TTC549 (cell line): Measurements from ENCODE around the gene RMI1.
"Not testable (repeated sequence)": the region's sequence is repeated elsewhere in the genome, so short reads cannot be mapped to it uniquely, and the experiment has no call there.

Experiments used
- FAIRE-seq: peaks from 2 replicates; lab custom pipeline; 2012; peaks lifted over from hg19 to GRCh38; lab: Jason Lieb, UNC

RMI1 gene

DNA sequence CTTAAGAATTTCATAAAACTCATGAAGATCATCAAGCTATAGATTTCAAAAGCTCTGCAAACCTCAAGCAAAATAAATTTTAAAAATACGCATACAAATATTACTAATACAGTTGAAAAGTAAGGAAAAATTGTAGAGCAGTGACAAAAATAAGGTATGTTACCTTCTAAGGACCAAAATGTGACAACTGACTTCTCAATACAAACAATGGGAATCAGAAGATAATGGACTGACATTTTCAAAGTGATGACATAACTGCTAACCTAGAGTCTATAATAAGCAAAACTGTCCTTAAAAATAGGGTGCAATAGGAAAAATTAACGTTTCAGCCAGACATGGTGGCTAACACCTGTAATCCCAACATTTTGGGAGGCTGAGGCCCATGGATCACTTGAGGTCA is 27.1 kb downstream of the RMI1 start:
- no peak for FAIRE-seq

DNA sequence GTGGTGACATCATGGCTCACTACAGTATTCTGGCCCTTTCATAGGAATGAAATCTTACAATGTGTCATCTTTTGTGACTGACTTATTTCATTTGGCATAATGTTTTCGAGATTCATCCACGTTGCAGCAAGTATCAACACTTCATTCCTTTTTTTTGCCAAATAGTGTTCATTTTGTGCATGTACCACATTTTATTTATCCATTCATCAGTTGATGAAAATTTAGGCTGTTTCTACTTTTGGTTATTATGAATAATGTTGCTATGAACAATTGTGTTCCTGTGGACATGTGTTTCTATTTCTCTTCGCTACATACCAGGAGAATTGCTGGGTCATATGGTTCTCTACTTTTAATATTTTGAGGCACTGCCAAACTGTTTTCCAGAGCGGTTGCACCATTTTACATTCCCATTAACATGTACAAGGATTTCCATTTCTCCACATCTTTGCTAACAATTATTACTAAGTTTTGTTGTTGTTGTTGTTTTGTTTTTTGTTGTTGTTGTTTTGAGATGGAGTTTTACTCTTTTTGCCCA is 43.5 kb downstream of the RMI1 start:
- FAIRE-seq = no peak

DNA sequence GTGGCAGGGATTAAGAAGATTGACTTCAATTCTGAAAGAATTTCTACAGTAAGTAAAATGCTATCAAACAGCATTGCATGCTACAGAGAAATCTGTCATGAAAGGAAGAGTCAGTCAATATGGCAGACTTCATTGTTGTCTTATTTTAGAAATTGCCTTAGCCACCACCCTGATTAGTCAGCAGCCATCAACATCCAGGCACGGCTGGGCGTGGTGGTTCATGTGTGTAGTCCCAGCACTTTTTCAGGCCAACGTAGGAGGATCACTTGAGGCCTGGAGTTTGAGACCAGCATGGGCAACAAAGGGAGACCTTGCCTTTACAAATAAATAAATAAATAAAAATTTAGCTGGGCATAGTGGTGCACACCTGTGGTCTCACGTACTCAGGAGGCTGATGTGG is 46.6 kb downstream of the RMI1 start:
- FAIRE-seq = no peak

DNA sequence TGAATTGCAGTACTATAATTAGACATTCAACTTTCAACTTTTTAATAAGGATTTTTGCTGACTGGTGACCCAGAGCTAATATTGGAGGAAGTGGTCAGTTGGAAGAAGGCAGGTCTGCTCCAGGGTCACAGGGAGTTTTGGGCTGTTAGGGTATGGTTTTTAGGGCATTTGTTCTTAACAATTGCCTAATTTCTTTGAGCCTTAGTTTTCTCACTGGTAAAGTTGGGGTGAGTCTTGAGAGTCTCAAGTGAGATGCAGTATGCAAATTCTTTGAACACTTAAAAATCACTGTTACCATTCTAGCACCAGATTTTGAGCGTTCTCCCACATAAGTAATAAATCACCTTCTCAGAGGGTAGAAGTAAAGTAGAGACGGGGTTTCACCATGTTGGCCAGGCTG is 50.9 kb downstream of the RMI1 start:
- FAIRE-seq = no peak

DNA sequence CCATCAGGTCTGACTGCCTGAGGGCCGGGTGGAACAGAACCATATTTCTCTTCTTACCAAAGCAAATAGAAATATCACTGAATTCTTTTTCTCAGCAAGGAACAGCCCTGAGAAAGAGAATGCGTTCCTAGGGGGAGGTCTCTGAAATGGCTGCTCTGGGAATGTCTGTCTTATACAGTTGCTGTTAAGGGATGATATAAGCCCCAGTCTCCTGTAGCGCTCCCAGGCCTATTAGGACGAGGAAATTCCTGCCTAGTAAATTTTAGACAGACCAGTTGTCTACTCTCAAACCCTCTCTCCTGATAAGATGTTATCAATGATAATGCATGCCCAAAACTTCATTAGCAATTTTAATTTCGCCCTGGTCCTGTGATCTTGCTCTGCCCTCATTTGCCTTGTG is 61.3 kb downstream of the RMI1 start:
- not testable (repeated sequence) for FAIRE-seq

DNA sequence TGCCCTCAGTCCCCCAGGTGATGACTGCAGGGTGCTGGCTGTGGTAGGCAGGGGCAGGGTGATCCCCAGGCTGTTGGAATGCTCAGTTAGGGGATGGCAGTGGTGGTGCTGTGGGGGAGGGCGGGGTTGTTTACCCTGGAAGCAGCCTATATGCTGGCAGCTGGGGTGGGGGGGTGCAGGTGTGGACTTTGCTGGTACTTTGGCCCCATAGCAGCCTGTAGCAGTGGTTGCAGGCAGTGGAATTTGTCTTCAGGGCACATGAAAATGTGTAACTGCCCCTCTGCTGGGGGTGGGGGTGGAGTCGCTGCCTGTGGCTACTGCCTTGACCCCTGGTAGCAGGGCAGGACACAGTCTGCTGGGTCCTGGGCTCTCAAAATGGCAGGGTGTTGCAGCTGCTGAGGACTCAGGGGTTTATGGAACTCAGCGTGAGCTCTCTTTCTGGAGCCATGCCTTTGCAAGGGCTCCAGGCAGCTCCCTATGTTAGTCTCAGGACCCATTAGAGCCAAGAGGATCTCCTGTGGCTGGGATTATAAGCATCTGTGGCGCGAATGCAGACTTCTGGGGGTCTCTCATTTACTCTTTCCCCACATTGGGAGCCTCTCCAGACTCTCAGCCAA is 65.0 kb downstream of the RMI1 start:
- FAIRE-seq = no peak
